ENCODE results near the gene EFTUD2. TPM values are rescaled to one million over a fixed set of nuclear protein-coding genes. Genes with fewer than 3 reads are reported as not detected.

EFTUD2 gene
- total RNA-seq, 1 donor from 2014 or later = 192 TPM

DNA sequence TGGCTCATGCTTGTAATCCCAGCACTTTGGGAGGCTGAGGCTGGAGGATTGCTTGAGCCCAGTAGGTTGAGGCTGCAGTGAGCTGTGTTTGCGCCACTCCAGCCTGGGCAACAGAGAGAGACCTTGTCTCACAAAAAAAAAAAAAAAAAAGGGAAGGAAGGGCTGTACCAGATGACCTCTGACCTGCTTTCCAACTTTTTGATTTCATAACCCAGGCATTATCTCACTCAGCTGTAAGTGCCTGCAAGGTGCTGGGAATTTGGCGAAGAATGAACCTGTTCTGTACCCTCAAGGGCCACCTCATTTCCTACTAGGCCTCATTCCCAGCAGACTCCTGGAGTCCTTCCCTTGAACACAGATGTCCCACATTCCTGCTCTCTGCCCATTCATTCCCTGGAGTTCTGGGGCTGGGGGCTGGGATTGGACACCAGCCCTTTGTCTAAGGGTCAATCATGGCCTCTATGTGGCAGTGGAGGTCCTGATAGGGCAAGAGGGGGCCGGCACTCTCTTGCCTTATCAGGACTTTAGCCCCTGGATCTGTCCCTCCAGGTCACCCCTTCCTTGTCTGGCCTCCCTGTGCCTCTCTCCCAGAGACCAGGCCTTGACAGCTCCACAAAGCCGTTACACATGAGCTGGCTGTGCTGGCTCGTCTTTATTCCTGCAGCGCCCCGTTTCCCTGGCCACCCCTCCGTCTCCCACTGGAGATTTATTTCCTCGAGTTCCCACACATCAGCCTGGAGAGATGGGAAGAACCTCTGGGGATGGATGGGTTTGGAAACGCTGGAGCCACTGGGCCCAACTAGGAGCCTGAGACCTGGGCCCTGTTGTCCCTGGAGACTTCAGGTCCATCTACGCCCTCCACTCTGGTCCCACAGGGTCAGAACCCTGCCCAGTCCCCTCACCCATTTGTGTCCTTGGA, 16.9 kb upstream of the EFTUD2 start:
- TF ChIP-seq, protein P1, sequence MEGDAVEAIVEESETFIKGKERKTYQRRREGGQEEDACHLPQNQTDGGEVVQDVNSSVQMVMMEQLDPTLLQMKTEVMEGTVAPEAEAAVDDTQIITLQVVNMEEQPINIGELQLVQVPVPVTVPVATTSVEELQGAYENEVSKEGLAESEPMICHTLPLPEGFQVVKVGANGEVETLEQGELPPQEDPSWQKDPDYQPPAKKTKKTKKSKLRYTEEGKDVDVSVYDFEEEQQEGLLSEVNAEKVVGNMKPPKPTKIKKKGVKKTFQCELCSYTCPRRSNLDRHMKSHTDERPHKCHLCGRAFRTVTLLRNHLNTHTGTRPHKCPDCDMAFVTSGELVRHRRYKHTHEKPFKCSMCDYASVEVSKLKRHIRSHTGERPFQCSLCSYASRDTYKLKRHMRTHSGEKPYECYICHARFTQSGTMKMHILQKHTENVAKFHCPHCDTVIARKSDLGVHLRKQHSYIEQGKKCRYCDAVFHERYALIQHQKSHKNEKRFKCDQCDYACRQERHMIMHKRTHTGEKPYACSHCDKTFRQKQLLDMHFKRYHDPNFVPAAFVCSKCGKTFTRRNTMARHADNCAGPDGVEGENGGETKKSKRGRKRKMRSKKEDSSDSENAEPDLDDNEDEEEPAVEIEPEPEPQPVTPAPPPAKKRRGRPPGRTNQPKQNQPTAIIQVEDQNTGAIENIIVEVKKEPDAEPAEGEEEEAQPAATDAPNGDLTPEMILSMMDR (conservative IDR thresholded peaks at IDR 0.05) = no peak
- Mint-ChIP-seq H3K4me1 (peaks cover 34% of the 10 kb centered on the region), H3K27ac (ENCODE audit: unreplicated experiment) (peak overlapping the region; percentile 28)

GRCh38 chr17:44915321-44915726, 16.1 kb upstream of the EFTUD2 start, which contains the start of gene GFAP:
GFAP (minus strand) TSS chr17:44915500; CDS start chr17:44915486, 14 bp downstream.
- TF ChIP-seq, protein P1 (conservative IDR thresholded peaks at IDR 0.05) = no peak
- Mint-ChIP-seq H3K4me1 (peaks cover 32% of the 10 kb centered on the region), H3K27me3 (ENCODE audit: low read depth) (peaks cover 29% of the 10 kb centered on the region), H3K9me3 (no peaks in the 10 kb centered on the region), H3K4me3 (no peak within 1 kb of the TSS), H3K27ac (ENCODE audit: unreplicated experiment) (peak within 1 kb of the TSS; percentile 28), H3K36me3 (ENCODE audit: low read depth) (no peaks in the 10 kb centered on the region)
- no peak for DNase-seq (ENCODE audit: low read depth, low spot score)

More for the DNA sequence above, 16.9 kb upstream of the EFTUD2 start:
- no peak overlapping the region for H3K4me3 Mint-ChIP-seq
- no peaks in the 10 kb centered on the region for H3K9me3 Mint-ChIP-seq
- peaks cover 28% of the 10 kb centered on the region for H3K27me3 Mint-ChIP-seq (ENCODE audit: low read depth)
- DNase-seq (ENCODE audit: low read depth, low spot score) = no peak
- H3K36me3 Mint-ChIP-seq (ENCODE audit: low read depth) = no peaks in the 10 kb centered on the region

DNA sequence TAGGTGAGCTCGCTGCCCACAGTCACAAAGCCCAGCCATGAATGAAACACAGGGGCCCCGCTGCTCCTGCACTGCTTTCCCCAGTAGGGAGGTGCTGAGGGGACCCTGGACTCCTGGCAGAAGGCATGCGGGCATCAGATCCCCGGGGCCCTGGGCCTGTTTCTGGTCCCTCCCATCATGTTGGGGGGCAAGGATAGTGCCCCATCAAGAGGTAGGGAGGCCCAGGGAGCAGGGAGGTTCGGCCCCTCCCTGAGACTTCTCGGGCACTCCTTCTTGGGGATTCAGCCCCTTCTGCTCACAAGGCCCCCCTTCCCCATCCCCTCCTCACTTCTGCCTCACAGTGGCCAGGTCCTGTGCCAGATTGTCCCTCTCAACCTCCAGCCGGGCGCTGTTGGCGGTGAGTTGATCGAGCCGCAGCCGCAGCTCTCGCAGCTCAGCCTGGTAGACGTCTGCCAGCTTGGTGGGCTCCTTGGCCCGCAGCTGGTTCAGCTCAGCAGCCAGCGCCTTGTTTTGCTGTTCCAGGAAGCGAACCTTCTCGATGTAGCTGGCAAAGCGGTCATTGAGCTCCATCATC, 15.5 kb upstream of the EFTUD2 start:
- no peaks in the 10 kb centered on the region for H3K9me3 Mint-ChIP-seq
- H3K36me3 Mint-ChIP-seq (ENCODE audit: low read depth) = no peaks in the 10 kb centered on the region
- no peak overlapping the region for H3K4me3 Mint-ChIP-seq
- DNase-seq (ENCODE audit: low read depth, low spot score) = no peak
- peaks cover 27% of the 10 kb centered on the region for H3K4me1 Mint-ChIP-seq
- TF ChIP-seq, protein P1 (conservative IDR thresholded peaks at IDR 0.05) = no peak
- no peak overlapping the region for H3K27ac Mint-ChIP-seq (ENCODE audit: unreplicated experiment)
- H3K27me3 Mint-ChIP-seq (ENCODE audit: low read depth) = peaks cover 24% of the 10 kb centered on the region

DNA sequence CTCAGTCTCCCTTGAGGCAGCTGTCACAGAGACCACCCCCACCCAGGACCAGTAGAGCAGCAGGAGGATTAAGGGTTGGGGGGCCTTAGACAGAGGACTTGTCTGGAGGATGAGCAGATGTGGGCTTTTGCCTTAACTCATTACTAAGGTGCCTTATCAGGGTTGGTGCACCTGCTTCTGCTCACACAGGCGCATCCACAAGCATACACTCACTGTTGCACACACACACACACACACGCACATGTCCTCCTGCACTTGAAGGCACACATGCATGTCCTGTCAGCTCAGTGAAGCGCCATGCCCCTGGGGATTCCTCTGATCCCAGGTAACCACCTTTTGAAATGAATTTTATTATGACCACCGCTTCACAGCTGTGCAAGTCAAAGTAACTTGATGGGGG, 14.9 kb upstream of the EFTUD2 start:
- DNase-seq (ENCODE audit: low read depth, low spot score) = no peak
- TF ChIP-seq, protein P1 (conservative IDR thresholded peaks at IDR 0.05) = no peak
- Mint-ChIP-seq H3K4me3 (no peak overlapping the region), H3K27ac (ENCODE audit: unreplicated experiment) (no peak overlapping the region), H3K36me3 (ENCODE audit: low read depth) (no peaks in the 10 kb centered on the region), H3K27me3 (ENCODE audit: low read depth) (peaks cover 24% of the 10 kb centered on the region), H3K4me1 (peaks cover 26% of the 10 kb centered on the region), H3K9me3 (no peaks in the 10 kb centered on the region)

DNA sequence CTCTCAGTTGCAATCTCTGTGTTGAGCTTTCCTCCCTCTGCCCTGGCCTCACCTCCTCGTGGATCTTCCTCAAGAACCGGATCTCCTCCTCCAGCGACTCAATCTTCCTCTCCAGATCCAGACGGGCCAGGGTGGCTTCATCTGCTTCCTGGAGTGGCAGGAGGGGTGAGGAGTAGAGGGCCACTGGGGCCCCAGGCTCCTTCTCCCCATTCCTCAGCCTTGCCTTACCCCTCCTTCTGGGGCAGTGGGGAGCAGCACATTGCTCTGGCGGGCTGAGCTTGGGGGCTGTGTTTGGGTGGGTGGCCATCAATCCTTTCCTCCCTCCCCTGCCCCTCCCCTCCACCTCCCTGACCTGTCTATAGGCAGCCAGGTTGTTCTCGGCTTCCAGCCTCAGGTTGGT, 14.4 kb upstream of the EFTUD2 start:
- peaks cover 24% of the 10 kb centered on the region for H3K27me3 Mint-ChIP-seq (ENCODE audit: low read depth)
- H3K36me3 Mint-ChIP-seq (ENCODE audit: low read depth) = no peaks in the 10 kb centered on the region
- H3K4me3 Mint-ChIP-seq = no peak overlapping the region

More for the DNA sequence above, 14.4 kb upstream of the EFTUD2 start:
- Mint-ChIP-seq H3K9me3 (no peaks in the 10 kb centered on the region), H3K27ac (ENCODE audit: unreplicated experiment) (peak overlapping the region; percentile 78), H3K4me1 (peaks cover 26% of the 10 kb centered on the region)
- DNase-seq (ENCODE audit: low read depth, low spot score) = no peak
- TF ChIP-seq, protein P1 (conservative IDR thresholded peaks at IDR 0.05) = no peak

All from neural crest cell (in vitro differentiated cells).